Superior temporal gyrus (tissue), 1 donor: ENCODE results near the gene RBM15.

Experiments
- DNase-seq: peaks from one replicate; pipeline ENCODE4 v3.0.0-alpha.2; 2016; ENCODE audit errors: extremely low spot score

The RBM15 gene

DNA sequence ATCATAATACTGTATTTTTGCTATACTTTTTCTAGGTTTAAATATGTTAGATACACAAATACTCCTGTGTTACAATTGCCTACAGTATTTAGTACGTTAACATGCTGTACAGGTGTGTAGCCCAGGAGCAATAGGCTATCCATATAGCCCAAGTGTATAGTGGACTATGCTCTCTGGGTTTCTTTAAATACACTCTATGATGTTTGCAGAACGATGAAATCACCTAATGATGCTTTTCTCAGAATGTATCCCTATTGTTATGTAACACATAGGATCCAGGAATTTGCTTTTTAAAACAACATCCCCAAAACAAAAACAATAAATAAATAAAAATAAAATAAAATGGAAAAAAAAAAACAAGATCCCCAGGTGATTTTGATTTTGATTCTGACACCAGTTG, 18.1 kb upstream of the RBM15 start:
- DNase-seq = no peak

DNA sequence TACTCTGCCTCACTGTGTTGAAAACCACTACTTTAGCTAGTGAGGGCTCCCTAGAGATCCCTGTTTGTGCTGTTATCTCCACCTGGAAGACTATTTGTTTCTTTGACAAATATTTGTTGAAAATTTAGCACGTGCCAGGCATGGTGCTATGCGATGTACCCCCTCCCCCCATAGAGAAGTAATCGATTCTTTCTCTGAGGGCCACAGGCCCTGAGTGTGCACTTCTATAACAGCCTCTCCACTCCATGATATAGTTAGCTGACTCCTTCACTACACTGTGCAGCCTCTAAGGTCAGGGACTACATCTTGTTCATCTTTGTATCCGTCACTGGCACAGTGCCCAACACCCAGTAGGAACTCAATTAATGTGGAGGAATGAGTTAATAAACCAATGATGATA, 17.3 kb upstream of the RBM15 start:
- DNase-seq = no peak

DNA sequence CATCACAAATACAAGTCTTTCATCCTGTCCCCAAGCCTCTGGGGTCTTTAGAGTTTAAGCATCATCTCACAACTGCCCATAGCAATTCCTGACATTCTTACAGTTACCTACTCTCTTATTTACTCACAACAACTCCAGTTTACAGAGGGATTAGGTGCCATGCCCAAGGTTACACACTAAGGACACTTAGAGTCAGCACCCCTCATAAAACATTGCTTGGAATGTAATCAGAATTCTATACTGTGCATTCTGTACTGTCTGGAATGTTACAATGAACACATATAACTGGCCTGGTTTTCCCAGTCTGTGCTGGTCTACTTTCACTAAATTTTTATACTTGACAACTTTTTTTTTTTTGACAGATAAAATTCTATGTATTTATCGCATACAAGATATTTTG, 14.5 kb upstream of the RBM15 start:
- no peak for DNase-seq

DNA sequence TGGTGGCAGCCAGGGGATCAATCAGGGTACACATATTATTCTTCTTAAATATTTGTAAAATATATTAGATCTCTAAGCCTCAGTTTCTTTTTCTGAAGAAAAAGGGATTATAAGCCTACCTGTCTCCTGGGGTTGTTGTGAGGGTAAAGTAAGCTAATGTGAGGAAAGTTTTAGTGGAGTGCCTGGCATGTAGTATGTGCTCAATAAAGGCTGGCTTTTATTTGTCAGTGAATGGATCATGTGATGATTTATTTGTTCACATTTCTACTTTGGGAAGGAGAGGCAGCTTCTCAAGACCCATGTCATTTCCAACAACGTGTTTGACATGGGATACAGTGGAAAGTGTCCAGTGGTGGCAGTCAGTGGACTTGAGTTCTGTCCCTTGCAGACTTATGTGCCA, 12.4 kb upstream of the RBM15 start:
- no peak for DNase-seq

DNA sequence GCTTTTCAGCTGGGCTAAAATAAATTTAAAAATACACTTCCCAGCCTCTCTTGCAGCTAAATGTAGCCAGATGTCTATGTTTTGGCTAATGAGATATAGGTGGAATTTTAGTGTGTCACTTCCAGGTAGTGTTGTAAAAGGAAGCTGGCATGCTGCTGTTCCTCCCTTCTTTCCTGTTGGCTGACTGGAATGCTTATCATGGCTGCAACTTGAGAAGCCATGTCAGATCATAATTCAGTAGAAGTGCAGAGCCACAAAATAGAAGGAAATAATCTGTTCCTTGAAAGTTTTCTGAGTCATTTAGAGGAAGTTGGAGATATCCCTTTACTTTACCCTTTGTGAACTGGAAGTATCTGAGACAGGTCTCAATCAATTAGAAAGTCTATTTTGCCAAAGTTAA, 10.9 kb upstream of the RBM15 start:
- DNase-seq = no peak

DNA sequence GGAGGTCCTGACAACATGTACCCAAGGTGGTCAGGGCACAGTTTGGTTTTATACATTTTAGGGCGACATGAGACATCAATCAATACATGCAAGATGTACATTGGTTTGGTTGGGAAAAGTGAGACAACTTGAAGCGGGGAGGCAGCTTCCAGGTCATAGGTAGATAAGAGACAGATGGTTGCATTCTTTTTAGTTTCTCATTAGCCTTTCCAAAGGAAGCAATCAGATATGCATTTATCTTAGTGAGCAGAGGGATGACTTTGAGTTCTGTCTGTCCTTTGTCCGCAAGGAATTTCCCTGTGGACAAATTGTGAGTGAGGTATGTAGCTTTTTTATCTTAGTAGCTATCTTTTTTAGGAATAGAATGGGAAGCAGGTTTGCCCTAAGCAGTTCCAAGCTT, 10.5 kb upstream of the RBM15 start:
- no peak for DNase-seq

- DNase-seq = no peak
Measured at GRCh38 chr1:110335265-110335664, 3.9 kb upstream of the RBM15 start.

DNA sequence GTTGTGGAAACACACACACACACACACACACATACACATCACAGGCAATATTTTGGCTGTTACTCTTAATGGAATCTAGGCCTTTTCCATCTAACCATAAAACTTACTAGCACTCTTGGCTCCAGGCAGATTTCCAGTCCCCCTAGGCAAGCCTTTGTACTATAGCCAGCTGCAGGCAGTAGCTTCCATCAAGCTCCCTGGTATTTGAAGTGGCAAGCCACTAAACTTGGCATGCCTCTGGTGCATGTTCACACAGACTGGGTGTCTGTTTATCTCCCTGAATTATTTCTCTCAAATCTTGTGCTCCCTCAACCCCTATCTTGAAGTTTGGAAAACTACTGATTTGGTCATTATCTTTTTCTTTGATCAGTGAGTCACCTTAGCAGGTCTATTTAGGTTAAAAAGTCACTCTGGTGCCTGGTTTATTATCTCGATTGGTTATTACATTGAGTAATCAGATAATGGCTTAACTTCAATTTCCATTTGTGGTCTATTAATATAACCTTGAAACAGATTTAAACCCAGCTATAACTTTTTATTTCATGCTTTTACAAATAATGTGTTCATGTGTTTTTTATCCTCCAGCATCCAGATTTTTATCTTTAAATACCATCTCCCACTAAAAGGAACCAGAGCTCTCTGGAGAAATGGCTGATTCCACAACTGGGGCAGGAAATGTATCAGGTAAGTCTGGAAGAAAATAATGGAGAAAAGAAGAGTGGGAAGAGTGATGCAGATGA, 2.7 kb upstream of the RBM15 start:
- DNase-seq = no peak

DNA sequence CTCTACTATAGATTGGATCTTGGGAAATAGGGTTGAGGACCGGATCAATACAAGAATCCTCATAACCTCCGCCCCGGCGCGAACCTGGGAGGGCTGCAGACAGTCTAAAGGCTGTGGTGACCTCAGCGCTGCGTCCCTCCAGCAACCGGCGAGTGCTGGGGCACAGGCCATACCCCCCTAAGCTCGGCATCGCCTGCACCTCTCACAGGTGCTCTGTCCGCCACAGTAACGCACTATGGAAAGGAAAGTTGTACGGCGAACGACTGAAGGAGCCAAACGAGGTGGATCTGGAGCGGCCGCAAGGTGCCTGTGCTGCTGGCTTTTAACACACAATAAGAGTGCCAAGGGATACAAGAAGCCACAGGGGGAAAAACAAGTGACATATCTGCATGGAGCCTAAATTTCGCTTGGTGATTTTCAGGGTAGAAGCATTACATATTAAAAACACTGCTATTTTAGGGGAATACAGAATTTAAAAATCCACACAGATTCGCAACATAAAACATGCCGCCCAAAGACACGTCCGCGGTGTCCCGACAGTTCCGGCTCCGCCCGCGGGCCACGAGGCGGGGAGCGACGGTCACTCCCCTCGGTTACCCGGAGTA, 1.4 kb upstream of the RBM15 start:
- DNase-seq = no peak

DNA sequence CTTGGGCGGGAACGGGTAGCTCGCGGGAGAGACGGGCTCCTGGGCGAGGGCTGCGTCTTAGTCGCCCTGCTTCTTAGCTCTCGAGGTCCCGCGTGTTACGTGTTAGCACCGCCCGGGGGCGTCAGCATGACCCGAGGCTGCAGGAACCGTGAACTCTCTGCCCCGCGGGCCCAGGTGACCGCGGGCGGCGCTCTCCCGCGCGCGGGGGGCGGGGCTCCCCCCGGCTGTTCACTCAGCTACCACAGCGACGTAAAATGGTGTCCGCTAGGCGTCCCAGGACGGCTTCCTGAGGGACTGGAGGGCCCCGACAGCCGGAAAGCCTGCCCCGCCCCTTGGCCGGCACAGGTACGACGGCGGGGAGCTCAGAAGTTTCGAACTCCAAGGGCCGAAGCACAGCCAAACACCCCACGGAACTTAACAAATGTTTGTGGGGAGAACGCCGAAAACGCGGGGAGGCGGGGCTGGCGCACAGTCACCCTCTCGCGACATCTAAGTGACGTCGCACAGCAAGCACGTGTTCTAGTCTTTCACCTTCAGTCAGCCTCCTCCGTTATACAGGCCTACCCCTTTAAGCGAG, 780 bp upstream of the RBM15 start:
- no peak for DNase-seq

DNA sequence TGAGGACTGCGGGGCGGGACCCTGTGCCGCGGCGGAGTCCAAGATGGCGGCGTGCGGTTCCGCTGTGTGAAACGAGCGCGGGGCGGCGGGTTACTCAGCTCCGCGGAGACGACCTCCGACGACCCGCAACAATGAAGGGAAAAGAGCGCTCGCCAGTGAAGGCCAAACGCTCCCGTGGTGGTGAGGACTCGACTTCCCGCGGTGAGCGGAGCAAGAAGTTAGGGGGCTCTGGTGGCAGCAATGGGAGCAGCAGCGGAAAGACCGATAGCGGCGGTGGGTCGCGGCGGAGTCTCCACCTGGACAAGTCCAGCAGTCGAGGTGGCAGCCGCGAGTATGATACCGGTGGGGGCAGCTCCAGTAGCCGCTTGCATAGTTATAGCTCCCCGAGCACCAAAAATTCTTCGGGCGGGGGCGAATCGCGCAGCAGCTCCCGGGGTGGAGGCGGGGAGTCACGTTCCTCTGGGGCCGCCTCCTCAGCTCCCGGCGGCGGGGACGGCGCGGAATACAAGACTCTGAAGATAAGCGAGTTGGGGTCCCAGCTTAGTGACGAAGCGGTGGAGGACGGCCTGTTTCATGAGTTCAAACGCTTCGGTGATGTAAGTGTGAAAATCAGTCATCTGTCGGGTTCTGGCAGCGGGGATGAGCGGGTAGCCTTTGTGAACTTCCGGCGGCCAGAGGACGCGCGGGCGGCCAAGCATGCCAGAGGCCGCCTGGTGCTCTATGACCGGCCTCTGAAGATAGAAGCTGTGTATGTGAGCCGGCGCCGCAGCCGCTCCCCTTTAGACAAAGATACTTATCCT, 430 bp downstream of the RBM15 start:
- peak; percentile 31 for DNase-seq

DNA sequence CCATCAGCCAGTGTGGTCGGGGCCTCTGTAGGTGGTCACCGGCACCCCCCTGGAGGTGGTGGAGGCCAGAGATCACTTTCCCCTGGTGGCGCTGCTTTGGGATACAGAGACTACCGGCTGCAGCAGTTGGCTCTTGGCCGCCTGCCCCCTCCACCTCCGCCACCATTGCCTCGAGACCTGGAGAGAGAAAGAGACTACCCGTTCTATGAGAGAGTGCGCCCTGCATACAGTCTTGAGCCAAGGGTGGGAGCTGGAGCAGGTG, 961 bp downstream of the RBM15 start:
- DNase-seq = no peak

DNA sequence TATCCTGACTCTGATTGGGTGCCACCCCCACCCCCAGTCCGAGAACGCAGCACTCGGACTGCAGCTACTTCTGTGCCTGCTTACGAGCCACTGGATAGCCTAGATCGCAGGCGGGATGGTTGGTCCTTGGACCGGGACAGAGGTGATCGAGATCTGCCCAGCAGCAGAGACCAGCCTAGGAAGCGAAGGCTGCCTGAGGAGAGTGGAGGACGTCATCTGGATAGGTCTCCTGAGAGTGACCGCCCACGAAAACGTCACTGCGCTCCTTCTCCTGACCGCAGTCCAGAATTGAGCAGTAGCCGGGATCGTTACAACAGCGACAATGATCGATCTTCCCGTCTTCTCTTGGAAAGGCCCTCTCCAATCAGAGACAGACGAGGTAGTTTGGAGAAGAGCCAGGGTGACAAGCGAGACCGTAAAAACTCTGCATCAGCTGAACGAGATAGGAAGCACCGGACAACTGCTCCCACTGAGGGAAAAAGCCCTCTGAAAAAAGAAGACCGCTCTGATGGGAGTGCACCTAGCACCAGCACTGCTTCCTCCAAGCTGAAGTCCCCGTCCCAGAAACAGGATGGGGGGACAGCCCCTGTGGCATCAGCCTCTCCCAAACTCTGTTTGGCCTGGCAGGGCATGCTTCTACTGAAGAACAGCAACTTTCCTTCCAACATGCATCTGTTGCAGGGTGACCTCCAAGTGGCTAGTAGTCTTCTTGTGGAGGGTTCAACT, 2.1 kb downstream of the RBM15 start:
- DNase-seq = no peak

GRCh38 chr1:110341872-110342331, 2.7 kb downstream of the RBM15 start:
- no peak for DNase-seq

DNA sequence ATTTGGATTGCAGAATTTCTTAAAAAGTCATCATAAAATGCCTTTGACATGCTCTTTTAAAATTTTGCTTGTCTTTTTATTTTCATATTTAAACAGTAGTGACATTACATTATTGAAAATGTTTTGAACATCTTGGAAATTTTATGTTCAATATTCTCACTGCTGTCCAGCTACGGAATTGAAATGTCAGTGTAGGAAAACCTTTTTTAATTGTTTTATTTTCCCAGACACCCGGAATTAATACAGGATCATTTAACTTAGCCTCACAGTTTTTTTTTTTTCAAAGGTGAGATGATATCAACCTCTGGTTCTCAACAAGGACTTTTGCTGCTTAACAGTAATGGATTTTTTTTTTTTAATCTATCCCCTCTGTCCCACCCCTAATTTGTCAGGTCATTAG, 4.1 kb downstream of the RBM15 start:
- no peak for DNase-seq

DNA sequence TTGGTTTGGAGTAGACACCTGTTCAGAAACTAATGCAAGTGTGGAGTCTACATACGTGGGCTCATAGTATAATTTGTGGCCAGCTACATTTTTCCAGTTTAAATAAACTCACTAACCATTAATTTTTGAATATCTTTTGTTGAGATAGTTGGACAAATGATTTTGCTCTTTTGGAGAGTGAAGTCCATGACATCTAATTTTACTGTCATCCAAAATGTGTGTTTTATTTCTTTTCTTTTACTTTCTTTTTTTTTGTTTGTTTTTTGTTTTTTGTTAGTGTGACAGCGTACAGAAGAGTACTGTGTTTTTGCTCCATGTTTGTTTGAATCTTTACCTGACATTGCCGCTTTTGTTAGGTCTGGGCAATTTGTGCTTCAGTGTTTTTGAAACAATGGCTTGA, 5.0 kb downstream of the RBM15 start:
- DNase-seq = no peak

- no peak for DNase-seq
Measured at GRCh38 chr1:110345480-110345879, 6.3 kb downstream of the RBM15 start.

- DNase-seq = no peak
Measured at GRCh38 chr1:110346690-110347089, 7.5 kb downstream of the RBM15 start.

GRCh38 chr1:110347182-110347893, 8.2 kb downstream of the RBM15 start:
- no peak for DNase-seq

DNA sequence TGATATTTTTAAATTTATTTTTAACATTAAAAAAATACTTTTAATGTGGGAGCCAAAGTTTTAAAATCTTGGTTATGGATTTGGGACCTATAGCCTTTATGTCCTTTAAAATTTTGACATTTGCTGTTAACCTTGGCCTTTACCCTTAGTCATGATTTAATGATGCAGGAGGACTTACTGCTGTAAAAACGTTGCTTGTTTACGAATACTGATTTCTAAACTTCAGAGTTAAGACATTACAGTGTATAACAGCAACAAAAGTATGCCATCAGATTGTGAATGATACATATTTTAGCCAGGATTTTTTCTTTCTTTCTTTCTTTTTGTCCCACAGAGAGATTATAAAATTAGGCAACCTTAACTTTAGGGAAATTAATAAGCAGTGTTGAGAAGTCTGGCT, 8.9 kb downstream of the RBM15 start:
- DNase-seq = no peak

- DNase-seq = no peak
Measured at GRCh38 chr1:110348771-110349170, 9.6 kb downstream of the RBM15 start.

DNA sequence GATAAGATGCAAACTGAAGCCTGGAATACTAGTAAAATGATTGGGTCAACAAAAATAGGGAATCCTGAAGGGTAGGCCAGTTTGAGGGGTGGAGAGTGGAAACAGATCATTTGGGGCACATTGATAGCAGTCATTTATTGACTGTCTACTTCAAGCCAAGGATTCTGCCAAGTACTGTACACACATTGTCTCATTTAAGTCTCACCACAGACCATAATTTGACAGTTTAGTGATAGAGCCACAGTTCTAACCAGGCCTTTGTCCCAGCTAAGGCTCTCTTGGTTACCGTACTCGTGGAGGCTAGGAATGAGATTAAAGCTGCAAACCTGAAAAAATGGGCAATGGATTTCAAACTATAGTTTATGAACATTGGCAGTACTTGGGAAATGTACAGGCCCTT, 11.2 kb downstream of the RBM15 start:
- no peak for DNase-seq
